IMR-90 (cell line): ENCODE measurements around the gene ANKRD1. TPM values are rescaled to one million over a fixed set of nuclear protein-coding genes. Genes with fewer than 3 reads are reported as not detected.
A peak's percentile ranks its signal among the peaks of the same experiment; 100 is the strongest.

ENCODE experiments used
- ATAC-seq: fragments of 200-7000 bp; cut with Tn5 transposase; 2 replicates; pipeline ENCODE4 v1.9.1; 2020; ENCODE audit warnings: low read depth, mild to moderate bottlenecking, moderate library complexity
- BruUV-seq: library from RNA; stranded (reverse); fragments of 400-500 nt; replicated peaks from 2 replicates; lab custom pipeline; 2021; lab: Mats Ljungman, UMichigan
- CTCF ChIA-PET: fragments of 300-600 bp; formaldehyde crosslinking; extraction: SDS; loops from one replicate; lab custom pipeline; 2021; ENCODE audit warnings: antibody characterized with exemption; lab: Yijun Ruan, JAX
- POLR2A ChIA-PET: fragments of 300-600 bp; sonication (Branson Sonifier 250); formaldehyde crosslinking; loops from one replicate; lab custom pipeline; 2022; ENCODE audit warnings: antibody characterized with exemption; ENCODE audit not compliant: unreplicated experiment; lab: Charles Lee
- DNase-seq: peaks from one replicate; pipeline ENCODE4 v3.0.0; 2013
- H2AFZ ChIP-seq: replicated peaks from 2 replicates; pipeline ENCODE3; 2013; ENCODE audit warnings: low read length, mild to moderate bottlenecking; ENCODE audit not compliant: poor library complexity
- H2AK5ac ChIP-seq: 2 replicates; pipeline ENCODE4 v1.6.1; 2013; ENCODE audit warnings: low read depth, low read length, inconsistent platforms
- H2AK9ac ChIP-seq: replicated peaks from 2 replicates; pipeline ENCODE3; 2013; ENCODE audit warnings: mild to moderate bottlenecking, low read depth, low read length, moderate library complexity; ENCODE audit not compliant: poor library complexity
- H2BK120ac ChIP-seq: 2 replicates; pipeline ENCODE4 v1.6.1; 2013; ENCODE audit warnings: low read depth, low read length, inconsistent platforms
- H2BK15ac ChIP-seq: 3 replicates; pipeline ENCODE4 v1.6.1; 2013; ENCODE audit warnings: low read depth, low read length, inconsistent platforms
- H2BK20ac ChIP-seq: 2 replicates; pipeline ENCODE4 v1.6.1; 2013; ENCODE audit warnings: low read depth, mild to moderate bottlenecking, inconsistent platforms, low read length, moderate library complexity
- H2BK5ac ChIP-seq: 2 replicates; pipeline ENCODE4 v1.6.1; 2013; ENCODE audit warnings: mild to moderate bottlenecking, low read depth, low read length, inconsistent platforms; ENCODE audit not compliant: poor library complexity, severe bottlenecking
- H3K14ac ChIP-seq: replicated peaks from 2 replicates; pipeline ENCODE4 v1.6.1; 2013; ENCODE audit warnings: low read depth, low read length, inconsistent platforms
- H3K18ac ChIP-seq: 2 replicates; pipeline ENCODE4 v1.6.1; 2013; ENCODE audit warnings: low read depth, low read length, control low read depth
- H3K23ac ChIP-seq: 2 replicates; pipeline ENCODE4 v1.6.1; 2013; ENCODE audit warnings: low read depth, low read length, inconsistent platforms
- H3K27ac ChIP-seq: 2 replicates; pipeline ENCODE4 v1.5.1; 2013; ENCODE audit warnings: mild to moderate bottlenecking, control low read depth, low read length; ENCODE audit not compliant: insufficient read depth
- H3K27me3 ChIP-seq: 2 replicates; pipeline ENCODE4 v1.6.1; 2013; ENCODE audit warnings: low read length; ENCODE audit not compliant: control insufficient read depth, insufficient read depth
- H3K36me3 ChIP-seq: 2 replicates; pipeline ENCODE4 v1.6.1; 2013; ENCODE audit warnings: low read length, mixed read lengths; ENCODE audit not compliant: control insufficient read depth, insufficient read depth
- H3K4ac ChIP-seq: 2 replicates; pipeline ENCODE4 v1.6.1; 2013; ENCODE audit warnings: low read depth, low read length, inconsistent platforms
- H3K4me1 ChIP-seq: 2 replicates; pipeline ENCODE4 v1.6.1; 2013; ENCODE audit warnings: low read length, mixed read lengths; ENCODE audit not compliant: control insufficient read depth, insufficient read depth
- H3K4me2 ChIP-seq: 2 replicates; pipeline ENCODE4 v1.6.1; 2013; ENCODE audit warnings: low read depth, mild to moderate bottlenecking, control low read depth, low read length, moderate library complexity
- H3K4me3 ChIP-seq: 2 replicates; pipeline ENCODE4 v1.5.1; 2013; ENCODE audit warnings: low read depth, mild to moderate bottlenecking, control low read depth, low read length, moderate library complexity; ENCODE audit not compliant: insufficient read depth
- H3K56ac ChIP-seq: 2 replicates; pipeline ENCODE4 v1.6.1; 2013; ENCODE audit warnings: low read length, inconsistent platforms; ENCODE audit not compliant: insufficient read depth; ENCODE audit errors: extremely low read depth
- H3K79me1 ChIP-seq, 2 experiments: 2 replicates each; pipeline ENCODE4 v1.6.1; 2013; ENCODE audit warnings: low read length in 2 of 2, inconsistent platforms in 1 of 2, low read depth in 1 of 2
- H3K9ac ChIP-seq: 2 replicates; pipeline ENCODE4 v1.6.1; 2013; ENCODE audit warnings: low read depth, low read length, control low read depth
- H3K9me1 ChIP-seq: 2 replicates; pipeline ENCODE4 v1.6.1; 2013; ENCODE audit warnings: low read length, inconsistent platforms; ENCODE audit not compliant: insufficient read depth
- H3K9me3 ChIP-seq: 2 replicates; pipeline ENCODE4 v1.6.1; 2013; ENCODE audit warnings: low read length; ENCODE audit not compliant: control insufficient read depth, insufficient read depth
- H4K20me1 ChIP-seq: 2 replicates; pipeline ENCODE4 v1.6.1; 2013; ENCODE audit warnings: low read length, inconsistent platforms; ENCODE audit not compliant: insufficient read depth
- H4K5ac ChIP-seq: 2 replicates; pipeline ENCODE4 v1.6.1; 2013; ENCODE audit warnings: mild to moderate bottlenecking, low read depth, low read length, control low read depth
- H4K8ac ChIP-seq, 2 experiments: 2 replicates each; pipeline ENCODE4 v1.6.1; 2013; ENCODE audit warnings: low read depth in 2 of 2, low read length in 2 of 2, control low read depth in 1 of 2, inconsistent platforms in 1 of 2
- H4K91ac ChIP-seq: 2 replicates; pipeline ENCODE4 v1.6.1; 2013; ENCODE audit warnings: low read depth, low read length, inconsistent platforms; ENCODE audit not compliant: insufficient read depth
- CEBPB ChIP-seq: IDR thresholded peaks from 2 replicates; pipeline ENCODE4 v1.6.1; 2012; ENCODE audit warnings: low read depth, low read length, improper control_type of control experiment
- SMC3 ChIP-seq: fragments of 150-350 bp; IDR thresholded peaks from 2 replicates; pipeline ENCODE4 v1.6.1; 2016; ENCODE audit warnings: low read depth, mild to moderate bottlenecking, antibody characterized with exemption, low read length, moderate library complexity
- WGBS, 2 experiments: methylation state at CpG; one replicate each; pipeline versions ENCODE4 v1.1.5 to v1.1.7; 2013; ENCODE audit warnings: missing lambda C conversion rate in 2 of 2; ENCODE audit not compliant: insufficient read length in 1 of 2; ENCODE audit errors: extremely low coverage in 2 of 2; 5-methylcytosine and 5-hydroxymethylcytosine counted together
- dilution Hi-C: fragments of 300-500 bp; cut with HindIII; formaldehyde crosslinking; loops from one replicate; pipeline ENCODE4 v1.14.3; 2018; ENCODE audit warnings: low sequenced_read_pairs; ENCODE audit not compliant: unreplicated experiment
- in situ Hi-C: fragments of 300-500 bp; cut with MboI; formaldehyde crosslinking; loops from 3 replicates; pipeline ENCODE4 v1.14.3; 2019; ENCODE audit warnings: low sequenced_read_pairs, inconsistent platforms, mixed read lengths
- intact Hi-C: fragments of 100-400 bp; cut with micrococcal nuclease; formaldehyde crosslinking; loops from 2 replicates; pipeline ENCODE4 v1.10.0; 2022
- polyA plus RNA-seq, 3 experiments: library from polyadenylated mRNA; depleted of rRNA; stranded (reverse); fragments of >200 nt; gene quantifications; 2 replicates each; pipeline ENCODE4 v1.2.3, GENCODE V29; 2012; ENCODE audit warnings: low replicate concordance in 1 of 3
- total RNA-seq: library from RNA; depleted of rRNA; stranded (reverse); fragments of >200 nt; gene quantifications from 2 replicates; pipeline ENCODE4 v1.2.3, GENCODE V29; 2012

The ANKRD1 gene
- total and polyA plus RNA-seq, 2 of the 4 experiments (the other 2 are of a cell fraction) = 7.4 to 10.8 TPM

GRCh38 chr10:90887555-90887954 is 33.3 kb downstream of the ANKRD1 start:
- Histone ChIP-seq H4K20me1 (no peaks in the 10 kb centered on the region), H3K79me1 (peaks cover 6 to 18% of the 10 kb centered on the region in 2 experiments; a peak in 3 of 4 replicates), H3K23ac (no peak overlapping the region), H2BK5ac (no peak overlapping the region), H2AK9ac (no peak overlapping the region), H3K18ac (no peak overlapping the region), H2BK20ac (no peak overlapping the region), H4K91ac (no peak overlapping the region; the same call in 1 of the 2 replicates), H2AFZ (no peak overlapping the region), H3K4ac (no peak overlapping the region), H3K9me3 (no peaks in the 10 kb centered on the region), H3K36me3 (peaks cover 9% of the 10 kb centered on the region), H3K27ac (no peak overlapping the region), H3K4me1 (peaks cover 19% of the 10 kb centered on the region), H4K8ac (no peak overlapping the region), H3K4me3 (no peak overlapping the region), H3K14ac (no peak overlapping the region), H3K56ac (no peak overlapping the region), H2BK120ac (no peak overlapping the region; the same call in 1 of the 2 replicates), H3K27me3 (no peaks in the 10 kb centered on the region), H2BK15ac (no peak overlapping the region), H3K9me1 (peaks cover 7% of the 10 kb centered on the region; the same call in 1 of the 2 replicates), H3K9ac (no peak overlapping the region), H3K4me2 (no peak overlapping the region), H2AK5ac (no peak overlapping the region), H4K5ac (no peak overlapping the region)
- peak; percentile 43 for TF ChIP-seq CEBPB
- TF ChIP-seq SMC3 = no peak
- dilution Hi-C loops = loop anchor here (25.0 kb wide), 1 partner anchor 375 kb away; no protein-coding TSS in a partner anchor
- WGBS, 2 experiments = no CpG with 5 or more reads among the region's 6 CpGs
- POLR2A ChIA-PET = no interaction called here
- CTCF ChIA-PET = interaction anchor here (1.3 kb wide), 1 partner anchor 8 kb away, joined by 6 read pairs; no protein-coding TSS in a partner anchor
- no peak for ATAC-seq
- BruUV-seq = no TSS peak
- in situ Hi-C loops = no loop called here
- no peak for DNase-seq
- intact Hi-C loops = loop anchor here (10.0 kb wide), 3 partner anchors 277 to 747 kb away; partner anchors contain the start of gene PPP1R3C
